ENCODE data around the gene TBC1D20.

The TBC1D20 gene

GRCh38 chr20:404088-404487, 58.2 kb downstream of the TBC1D20 start:
- H3K23ac ChIP-seq (ENCODE audit: low read length) = no peak overlapping the region
- H2AFZ ChIP-seq (ENCODE audit: insufficient read depth, low read length, poor library complexity) = no peak overlapping the region
- H3K9ac ChIP-seq (ENCODE audit: low read length) = no peak overlapping the region
- H3K4me1 ChIP-seq (ENCODE audit: control insufficient read depth in 1 of 2, insufficient read depth in 2 of 2, low read length in 2 of 2) = peaks cover 7 to 10% of the 10 kb centered on the region in 2 experiments
- H3K18ac ChIP-seq (ENCODE audit: low read length) = no peak overlapping the region
- WGBS (ENCODE audit: extremely low coverage, insufficient coverage, insufficient read length) = no CpG with 5 or more reads among the region's 4 CpGs
- H2BK12ac ChIP-seq (ENCODE audit: low read length) = no peak overlapping the region
- no peak overlapping the region for H2AK5ac ChIP-seq (ENCODE audit: low read length)
- H3K9me3 ChIP-seq (ENCODE audit: insufficient read depth, low read depth, low read length) = no peaks in the 10 kb centered on the region
- H3K27ac ChIP-seq (ENCODE audit: low read depth, low read length) = no peak overlapping the region
- H3K4me3 ChIP-seq (ENCODE audit: low read depth, low read length) = no peak overlapping the region
- no peak overlapping the region for H4K91ac ChIP-seq (ENCODE audit: low read depth, low read length)
- H3K79me2 ChIP-seq (ENCODE audit: control insufficient read depth, insufficient read depth, low read length, poor library complexity) = peaks cover 9% of the 10 kb centered on the region
- peaks cover 11% of the 10 kb centered on the region for H3K79me1 ChIP-seq (ENCODE audit: low read length)
- no peak overlapping the region for H4K8ac ChIP-seq (ENCODE audit: low read depth, low read length)
- DNase-seq = no peak
- no peak overlapping the region for H2BK5ac ChIP-seq (ENCODE audit: low read depth, low read length, poor library complexity)
- no peak overlapping the region for H3K4ac ChIP-seq (ENCODE audit: low read depth, low read length)
- H2BK120ac ChIP-seq (ENCODE audit: insufficient read depth, low read length, poor library complexity) = no peak overlapping the region
- no peak overlapping the region for H3K14ac ChIP-seq (ENCODE audit: low read length)
- H4K12ac ChIP-seq (ENCODE audit: low read depth, low read length) = no peak overlapping the region
- H3K27me3 ChIP-seq (ENCODE audit: insufficient read depth, low read length) = no peaks in the 10 kb centered on the region
- no peak overlapping the region for H3K4me2 ChIP-seq (ENCODE audit: low read length)
- H3K36me3 ChIP-seq (ENCODE audit: control insufficient read depth in 1 of 2, insufficient read depth in 2 of 2, low read length in 2 of 2) = no peaks in the 10 kb centered on the region

DNA sequence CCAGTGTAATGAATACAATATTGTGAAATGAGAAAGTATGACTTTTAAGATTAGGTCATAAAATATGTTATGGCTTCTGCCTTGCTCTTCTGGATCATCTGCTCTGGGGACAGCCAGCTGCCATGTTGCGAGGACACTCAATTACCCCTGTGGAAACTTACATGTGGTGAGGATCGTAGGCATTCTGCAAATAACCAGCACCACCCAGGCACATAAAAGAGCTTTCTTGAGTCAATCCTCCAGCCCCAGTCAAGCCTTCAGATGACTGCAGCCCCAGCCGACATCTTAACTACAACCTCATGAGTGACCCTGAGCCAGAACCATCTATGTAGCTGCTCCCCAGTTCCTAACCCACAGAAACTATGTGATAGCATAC, 58.8 kb downstream of the TBC1D20 start:
- Histone ChIP-seq H2AFZ (ENCODE audit: insufficient read depth, low read length, poor library complexity) (no peak overlapping the region), H2BK12ac (ENCODE audit: low read length) (no peak overlapping the region), H3K79me1 (ENCODE audit: low read length) (peaks cover 8% of the 10 kb centered on the region), H3K14ac (ENCODE audit: low read length) (no peak overlapping the region), H3K4me3 (ENCODE audit: low read depth, low read length) (no peak overlapping the region), H3K27ac (ENCODE audit: low read depth, low read length) (no peak overlapping the region), H3K23ac (ENCODE audit: low read length) (no peak overlapping the region), H3K4me2 (ENCODE audit: low read length) (no peak overlapping the region), H3K18ac (ENCODE audit: low read length) (no peak overlapping the region), H3K36me3 (ENCODE audit: control insufficient read depth in 1 of 2, insufficient read depth in 2 of 2, low read length in 2 of 2) (no peaks in the 10 kb centered on the region), H3K9ac (ENCODE audit: low read length) (no peak overlapping the region), H3K79me2 (ENCODE audit: control insufficient read depth, insufficient read depth, low read length, poor library complexity) (peaks cover 5% of the 10 kb centered on the region), H2BK120ac (ENCODE audit: insufficient read depth, low read length, poor library complexity) (no peak overlapping the region), H4K8ac (ENCODE audit: low read depth, low read length) (no peak overlapping the region), H4K91ac (ENCODE audit: low read depth, low read length) (no peak overlapping the region), H3K27me3 (ENCODE audit: insufficient read depth, low read length) (no peaks in the 10 kb centered on the region), H4K12ac (ENCODE audit: low read depth, low read length) (no peak overlapping the region), H2AK5ac (ENCODE audit: low read length) (no peak overlapping the region), H3K4ac (ENCODE audit: low read depth, low read length) (no peak overlapping the region), H2BK5ac (ENCODE audit: low read depth, low read length, poor library complexity) (no peak overlapping the region), H3K4me1 (ENCODE audit: control insufficient read depth in 1 of 2, insufficient read depth in 2 of 2, low read length in 2 of 2) (peaks cover 3 to 6% of the 10 kb centered on the region in 2 experiments), H3K9me3 (ENCODE audit: insufficient read depth, low read depth, low read length) (no peaks in the 10 kb centered on the region)
- DNase-seq = no peak
- WGBS (ENCODE audit: extremely low coverage, insufficient coverage, insufficient read length) = no CpG with 5 or more reads among the region's 3 CpGs

- H3K4me2 ChIP-seq (ENCODE audit: low read length) = no peak overlapping the region
- WGBS (ENCODE audit: extremely low coverage, insufficient coverage, insufficient read length) = no CpG with 5 or more reads among the region's 6 CpGs
- H2AFZ ChIP-seq (ENCODE audit: insufficient read depth, low read length, poor library complexity) = no peak overlapping the region
These were observed 59.3 kb downstream of the TBC1D20 start for GRCh38 chr20:402898-403581.

GRCh38 chr20:402496-402885, 59.8 kb downstream of the TBC1D20 start:
- H3K4ac ChIP-seq (ENCODE audit: low read depth, low read length) = no peak overlapping the region
- H4K8ac ChIP-seq (ENCODE audit: low read depth, low read length) = no peak overlapping the region
- no peak overlapping the region for H2BK120ac ChIP-seq (ENCODE audit: insufficient read depth, low read length, poor library complexity)
- H3K79me2 ChIP-seq (ENCODE audit: control insufficient read depth, insufficient read depth, low read length, poor library complexity) = no peaks in the 10 kb centered on the region
- no peak overlapping the region for H3K27ac ChIP-seq (ENCODE audit: low read depth, low read length)
- peaks cover 3 to 6% of the 10 kb centered on the region in 2 experiments for H3K4me1 ChIP-seq (ENCODE audit: control insufficient read depth in 1 of 2, insufficient read depth in 2 of 2, low read length in 2 of 2)
- H2BK12ac ChIP-seq (ENCODE audit: low read length) = no peak overlapping the region
- DNase-seq = no peak
- no peak overlapping the region for H2AK5ac ChIP-seq (ENCODE audit: low read length)
- no peak overlapping the region for H3K4me3 ChIP-seq (ENCODE audit: low read depth, low read length)
- no peak overlapping the region for H3K9ac ChIP-seq (ENCODE audit: low read length)
- H3K79me1 ChIP-seq (ENCODE audit: low read length) = peaks cover 1% of the 10 kb centered on the region
- H2AFZ ChIP-seq (ENCODE audit: insufficient read depth, low read length, poor library complexity) = no peak overlapping the region
- H4K91ac ChIP-seq (ENCODE audit: low read depth, low read length) = no peak overlapping the region
- H3K4me2 ChIP-seq (ENCODE audit: low read length) = no peak overlapping the region
- no peak overlapping the region for H3K14ac ChIP-seq (ENCODE audit: low read length)
- H3K27me3 ChIP-seq (ENCODE audit: insufficient read depth, low read length) = no peaks in the 10 kb centered on the region
- no peaks in the 10 kb centered on the region for H3K36me3 ChIP-seq (ENCODE audit: control insufficient read depth in 1 of 2, insufficient read depth in 2 of 2, low read length in 2 of 2)
- WGBS (ENCODE audit: extremely low coverage, insufficient coverage, insufficient read length) = no CpG with 5 or more reads among the region's 2 CpGs
- no peak overlapping the region for H3K23ac ChIP-seq (ENCODE audit: low read length)
- no peak overlapping the region for H3K18ac ChIP-seq (ENCODE audit: low read length)
- no peak overlapping the region for H4K12ac ChIP-seq (ENCODE audit: low read depth, low read length)
- H2BK5ac ChIP-seq (ENCODE audit: low read depth, low read length, poor library complexity) = no peak overlapping the region
- no peaks in the 10 kb centered on the region for H3K9me3 ChIP-seq (ENCODE audit: insufficient read depth, low read depth, low read length)

More at GRCh38 chr20:402898-403581, 59.3 kb downstream of the TBC1D20 start:
- no peaks in the 10 kb centered on the region for H3K9me3 ChIP-seq (ENCODE audit: insufficient read depth, low read depth, low read length)
- no peak for DNase-seq
- H2BK120ac ChIP-seq (ENCODE audit: insufficient read depth, low read length, poor library complexity) = no peak overlapping the region
- H3K79me1 ChIP-seq (ENCODE audit: low read length) = peaks cover 4% of the 10 kb centered on the region
- no peak overlapping the region for H2AK5ac ChIP-seq (ENCODE audit: low read length)
- H3K9ac ChIP-seq (ENCODE audit: low read length) = no peak overlapping the region
- H3K4ac ChIP-seq (ENCODE audit: low read depth, low read length) = no peak overlapping the region
- H4K91ac ChIP-seq (ENCODE audit: low read depth, low read length) = no peak overlapping the region
- no peak overlapping the region for H3K27ac ChIP-seq (ENCODE audit: low read depth, low read length)
- no peak overlapping the region for H2BK12ac ChIP-seq (ENCODE audit: low read length)
- no peaks in the 10 kb centered on the region for H3K27me3 ChIP-seq (ENCODE audit: insufficient read depth, low read length)
- H3K79me2 ChIP-seq (ENCODE audit: control insufficient read depth, insufficient read depth, low read length, poor library complexity) = peaks cover 1% of the 10 kb centered on the region
- no peak overlapping the region for H2BK5ac ChIP-seq (ENCODE audit: low read depth, low read length, poor library complexity)
- no peak overlapping the region for H3K14ac ChIP-seq (ENCODE audit: low read length)
- H4K8ac ChIP-seq (ENCODE audit: low read depth, low read length) = no peak overlapping the region
- H4K12ac ChIP-seq (ENCODE audit: low read depth, low read length) = no peak overlapping the region
- H3K4me3 ChIP-seq (ENCODE audit: low read depth, low read length) = no peak overlapping the region
- no peak overlapping the region for H3K18ac ChIP-seq (ENCODE audit: low read length)
- no peaks in the 10 kb centered on the region for H3K36me3 ChIP-seq (ENCODE audit: control insufficient read depth in 1 of 2, insufficient read depth in 2 of 2, low read length in 2 of 2)
- peaks cover 3 to 6% of the 10 kb centered on the region in 2 experiments for H3K4me1 ChIP-seq (ENCODE audit: control insufficient read depth in 1 of 2, insufficient read depth in 2 of 2, low read length in 2 of 2)
- H3K23ac ChIP-seq (ENCODE audit: low read length) = no peak overlapping the region

Data from trophoblast cell (in vitro differentiated cells and primary cell).